Measurements from ENCODE around the gene RFESD. TPM values are rescaled to one million over a fixed set of nuclear protein-coding genes. Genes with fewer than 3 reads are reported as not detected.

Gene RFESD
- total and polyA plus RNA-seq, 10 of the 15 experiments (the other 5 are each of a cell fraction or from before 2014, with no cell fraction given): 1.9 to 14.7 (median 4.9) TPM

GRCh38 chr5:95610546-95610945 is 36.0 kb upstream of the RFESD start (continued):
- TF ChIP-seq MLLT1 (IDR thresholded peaks at IDR 0.05) (no peak), SMARCA5 (IDR thresholded peaks at IDR 0.05) (no peak), USF1 (IDR thresholded peaks at IDR 0.05; ENCODE audit: borderline replicate concordance, extremely low read length, insufficient read depth, low read depth, low read length) (no peak), E2F4 (IDR thresholded peaks at IDR 0.05; ENCODE audit: low read depth, low read length) (no peak)

- H3K36me3 ChIP-seq (ENCODE audit: control insufficient read depth in 2 of 2, insufficient read depth in 2 of 2, low read length in 1 of 2): no peaks in the 10 kb centered on the region
- CTCF ChIA-PET: no interaction called here
- 82% methylated on average over 3 of the region's 3 CpGs for WGBS (ENCODE audit: insufficient coverage, insufficient replicate concordance, low lambda C conversion rate, missing lambda C conversion rate)
- no peak overlapping the region for H3K4me3 ChIP-seq
- in situ Hi-C loops (cut with MboI) (no loop called here), intact Hi-C loops (cut with micrococcal nuclease; ENCODE audit: unreplicated experiment) (loop anchor here (10.0 kb wide), 1 partner anchor 537 kb away; no protein-coding TSS in a partner anchor)
- H3K79me2 ChIP-seq (ENCODE audit: control insufficient read depth, insufficient read depth, low read length): no peaks in the 10 kb centered on the region
- TF ChIP-seq HCFC1 (IDR thresholded peaks at IDR 0.05; ENCODE audit: low read length) (no peak), ATF2 (IDR thresholded peaks at IDR 0.05; ENCODE audit: low read length) (no peak), EP300 (IDR thresholded peaks at IDR 0.05; ENCODE audit: borderline replicate concordance in 1 of 2, control insufficient read depth in 1 of 2, low read depth in 2 of 2, low read length in 2 of 2) (no peak), BCL3 (IDR thresholded peaks at IDR 0.05; ENCODE audit: borderline replicate concordance, insufficient read depth, low read depth, low read length, poor library complexity, severe bottlenecking) (no peak)
- no peak overlapping the region for H3K9ac ChIP-seq (ENCODE audit: control insufficient read depth, insufficient read depth, low read length)
- H3K27me3 ChIP-seq (replicated peaks in 1 of 2; ENCODE audit: control insufficient read depth in 2 of 2, insufficient read depth in 2 of 2, low read length in 1 of 2): no peaks in the 10 kb centered on the region
- H3K27ac ChIP-seq (ENCODE audit: control insufficient read depth, insufficient read depth): no peak overlapping the region
- peaks cover 4% of the 10 kb centered on the region; the same call in 1 of the 2 replicates for H3K4me1 ChIP-seq (ENCODE audit: control insufficient read depth, insufficient read depth, low read length)
- no TSS peak for BruUV-seq (replicated peaks)
- POLR2A ChIA-PET: no interaction called here
- no peak overlapping the region for H3K4me2 ChIP-seq (ENCODE audit: control insufficient read depth, insufficient read depth)
- ATAC-seq (no peak), FAIRE-seq (no peak), DNase-seq (ENCODE audit: low read depth, low spot score) (no peak)
- H4K20me1 ChIP-seq (ENCODE audit: control insufficient read depth, insufficient read depth): no peaks in the 10 kb centered on the region
- RAD21 ChIA-PET (ENCODE audit: unreplicated experiment): no interaction called here
- SMC1A ChIA-PET (ENCODE audit: uncharacterized antibody, unreplicated experiment): interaction anchor here (0.6 to 1.1 kb wide), 3 partner anchors 24 to 263 kb away, joined by 3 to 4 read pairs (median 3); no protein-coding TSS in a partner anchor
- no peak overlapping the region for H2AFZ ChIP-seq (ENCODE audit: control insufficient read depth, low read depth, low read length)
- peaks cover 6% of the 10 kb centered on the region; the same call in 2 of the 3 replicates for H3K9me3 ChIP-seq (replicated peaks; ENCODE audit: control insufficient read depth, insufficient read depth, low read length)
Observed at GRCh38 chr5:95611396-95611795, 35.2 kb upstream of the RFESD start.

All from GM12878 (cell line).